Upper lobe of right lung (tissue), 1 donor: ENCODE measurements around the gene ERC1. TPM values are rescaled to one million over a fixed set of nuclear protein-coding genes. Genes with fewer than 3 reads are reported as not detected.
A peak's percentile ranks its signal among the peaks of the same experiment; 100 is the strongest.
"Not testable (repeated sequence)": the region's sequence is repeated elsewhere in the genome, so short reads cannot be mapped to it uniquely, and the experiment has no call there.

Experiments
- ATAC-seq: fragments of 200-7000 bp; cut with Tn5 transposase; one replicate; pipeline ENCODE4 v1.9.1; 2020; ENCODE audit warnings: mild to moderate bottlenecking, moderate library complexity
- DNase-seq: peaks from one replicate; pipeline ENCODE4 v3.0.0-alpha.2; 2020
- H3K27ac ChIP-seq: fragments of 200-600 bp; one replicate; pipeline ENCODE4 v1.8.0; 2022
- H3K27me3 ChIP-seq: fragments of 200-600 bp; one replicate; pipeline ENCODE4 v1.8.0; 2022; ENCODE audit warnings: mild to moderate bottlenecking
- H3K36me3 ChIP-seq: fragments of 200-600 bp; one replicate; pipeline ENCODE4 v1.8.0; 2022
- H3K4me1 ChIP-seq: fragments of 200-600 bp; one replicate; pipeline ENCODE4 v1.8.0; 2022
- H3K4me3 ChIP-seq: fragments of 200-600 bp; one replicate; pipeline ENCODE4 v1.8.0; 2022; ENCODE audit warnings: mild to moderate bottlenecking
- H3K9me3 ChIP-seq: fragments of 200-600 bp; one replicate; pipeline ENCODE4 v1.8.0; 2022
- CTCF ChIP-seq: fragments of 200-600 bp; IDR thresholded peaks from one replicate; pipeline ENCODE4 v1.8.0; 2022; ENCODE audit warnings: antibody characterized with exemption
- intact Hi-C: fragments of 100-400 bp; cut with DNase I; formaldehyde crosslinking; loops from one replicate; pipeline ENCODE4 v1.11.0; 2022
- total RNA-seq: library from RNA; stranded (reverse); fragmentation: NEBNext Ultra II Directional; extraction: Animal tissue kit (Norgen Biotek cat#: 25700); gene quantifications from one replicate; pipeline ENCODE4 v1.2.1, GENCODE V29; 2021
- donor health status: DM: no; HTN: yes; CAD: no; lungs with severe emphysema.

Gene ERC1
- total RNA-seq, 1 donor from 2014 or later, result 54.3 TPM

DNA sequence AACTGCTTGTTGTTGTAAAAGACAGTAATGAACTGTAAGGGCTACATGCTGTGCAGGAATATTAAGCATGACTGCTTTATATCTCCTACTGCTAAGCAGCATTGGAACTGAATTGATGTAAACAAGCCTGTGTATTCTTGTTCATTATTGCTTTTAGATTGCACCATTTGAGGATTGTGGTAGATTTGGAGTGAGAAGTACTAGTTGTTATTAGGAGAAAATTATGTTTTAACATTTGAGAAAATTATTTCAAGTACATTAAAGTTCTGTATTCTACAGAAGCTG is 212.7 kb downstream of the ERC1 start:
- H3K36me3 ChIP-seq, result no peaks in the 10 kb centered on the region
- no peaks in the 10 kb centered on the region for H3K27me3 ChIP-seq
- peaks cover 11% of the 10 kb centered on the region for H3K4me1 ChIP-seq
- DNase-seq (no peak), ATAC-seq (no peak)
- TF ChIP-seq CTCF, result no peak
- peak overlapping the region; percentile 76 for H3K27ac ChIP-seq
- H3K4me3 ChIP-seq, result no peak overlapping the region
- intact Hi-C loops, result no loop called here
- H3K9me3 ChIP-seq, result no peaks in the 10 kb centered on the region

DNA sequence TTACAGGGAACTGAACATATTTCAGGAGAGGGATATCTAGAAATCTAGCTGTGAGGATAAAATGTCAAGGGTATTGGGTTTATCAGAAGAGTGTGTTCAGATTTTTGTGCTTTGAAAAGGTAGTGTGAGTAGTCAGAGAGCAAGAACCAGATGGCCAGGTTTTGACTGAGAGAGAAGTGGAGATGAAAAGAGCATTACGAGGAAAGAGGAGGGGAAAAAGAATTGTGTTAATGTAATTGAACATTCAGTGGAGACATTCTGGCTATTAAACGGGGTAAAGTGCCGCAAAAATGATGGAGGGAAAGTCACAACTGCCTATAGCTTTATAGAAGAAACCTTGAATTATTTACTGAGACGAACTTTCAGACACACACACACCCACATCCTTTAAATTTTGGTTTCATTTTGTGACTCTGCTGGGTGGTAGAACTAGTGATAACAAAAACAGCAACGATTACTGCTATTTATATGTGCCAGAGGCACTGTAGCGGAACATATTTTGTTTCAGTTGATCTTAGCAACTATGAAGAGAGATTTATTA is 213.6 kb downstream of the ERC1 start:
- H3K4me1 ChIP-seq, result peaks cover 11% of the 10 kb centered on the region
- peak overlapping the region; percentile 76 for H3K27ac ChIP-seq
- intact Hi-C loops, result no loop called here
- H3K9me3 ChIP-seq, result no peaks in the 10 kb centered on the region
- ATAC-seq, result no peak
- no peak for DNase-seq
- H3K36me3 ChIP-seq, result no peaks in the 10 kb centered on the region
- peak overlapping the region; percentile 47 for H3K4me3 ChIP-seq
- no peak for TF ChIP-seq CTCF
- no peaks in the 10 kb centered on the region for H3K27me3 ChIP-seq

- intact Hi-C loops, result no loop called here
- Histone ChIP-seq H3K9me3 (no peaks in the 10 kb centered on the region), H3K4me3 (no peak overlapping the region), H3K27ac (peak overlapping the region; percentile 76), H3K4me1 (peaks cover 11% of the 10 kb centered on the region), H3K27me3 (no peaks in the 10 kb centered on the region), H3K36me3 (no peaks in the 10 kb centered on the region)
- TF ChIP-seq CTCF, result no peak
- ATAC-seq (no peak), DNase-seq (no peak)
These were observed 214.6 kb downstream of the ERC1 start for GRCh38 chr12:1205512-1206060.

DNA sequence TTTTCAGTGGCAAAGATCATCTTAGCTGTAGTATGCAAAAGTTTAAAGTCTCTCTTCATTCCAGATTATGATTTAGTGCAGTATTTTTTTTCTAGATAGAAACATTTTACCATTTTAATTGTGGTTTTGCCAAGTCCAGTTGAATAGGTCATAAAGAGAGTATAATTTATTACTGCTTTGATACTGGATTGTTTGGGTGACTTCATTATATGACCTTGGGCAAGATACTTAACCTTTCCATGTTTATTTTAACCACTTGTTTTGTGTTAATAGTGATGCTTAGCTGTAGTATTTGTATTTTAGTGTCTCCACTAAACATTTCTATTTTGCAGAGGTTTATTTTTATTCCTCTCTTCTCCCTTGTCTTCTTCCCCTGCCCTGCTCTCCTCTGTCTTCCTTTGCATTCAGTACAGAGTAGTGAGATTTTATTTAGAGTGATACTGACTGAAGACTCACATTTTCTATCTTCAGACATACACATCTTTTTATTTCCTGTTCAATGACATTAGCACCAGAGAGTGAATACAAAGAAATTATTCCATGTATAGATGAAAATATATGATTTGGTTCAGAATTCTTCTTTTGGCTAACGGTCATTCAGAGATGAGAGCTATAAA is 215.2 kb downstream of the ERC1 start:
- Histone ChIP-seq H3K27ac (no peak overlapping the region), H3K4me1 (peaks cover 11% of the 10 kb centered on the region), H3K36me3 (no peaks in the 10 kb centered on the region), H3K27me3 (no peaks in the 10 kb centered on the region), H3K9me3 (no peaks in the 10 kb centered on the region), H3K4me3 (no peak overlapping the region)
- TF ChIP-seq CTCF, result no peak
- intact Hi-C loops, result no loop called here
- DNase-seq (no peak), ATAC-seq (no peak)

- Histone ChIP-seq H3K4me3 (no peak overlapping the region), H3K27me3 (no peaks in the 10 kb centered on the region), H3K27ac (no peak overlapping the region), H3K9me3 (no peaks in the 10 kb centered on the region), H3K36me3 (no peaks in the 10 kb centered on the region), H3K4me1 (peaks cover 11% of the 10 kb centered on the region)
- no peak for ATAC-seq
- no peak for DNase-seq
- intact Hi-C loops, result no loop called here
- TF ChIP-seq CTCF, result no peak
These were observed 216.3 kb downstream of the ERC1 start for GRCh38 chr12:1207276-1207675.

GRCh38 chr12:1208719-1209118 is 217.7 kb downstream of the ERC1 start:
- H3K4me3 ChIP-seq, DNase-seq, H3K36me3 ChIP-seq, H3K9me3 ChIP-seq, ATAC-seq, H3K27me3 ChIP-seq, intact Hi-C loops, H3K27ac ChIP-seq: not testable (repeated sequence)
- peaks cover 11% of the 10 kb centered on the region for H3K4me1 ChIP-seq
